K562 (cell line): ENCODE measurements around the gene GDF9. TPM values are rescaled to one million over a fixed set of nuclear protein-coding genes. Genes with fewer than 3 reads are reported as not detected.

ENCODE experiments used
- ATAC-seq: fragments of 200-7000 bp; cut with Tn5 transposase; 3 replicates; pipeline ENCODE4 v1.9.1; 2020; ENCODE audit warnings: moderate library complexity
- BruUV-seq: library from RNA; stranded (reverse); fragments of 400-500 nt; replicated peaks from 2 replicates; lab custom pipeline; 2021; lab: Mats Ljungman, UMichigan
- CTCF ChIA-PET: fragments of 300-600 bp; formaldehyde crosslinking; extraction: SDS; loops from one replicate; lab custom pipeline; 2021; ENCODE audit warnings: low intra/inter-chr PET ratio; lab: Yijun Ruan, JAX
- POLR2A ChIA-PET: fragments of 300-600, 350-650 bp; sonication (Branson Sonifier 250); formaldehyde crosslinking; extraction: SDS; loops from one replicate; lab custom pipeline; 2021; ENCODE audit warnings: antibody characterized with exemption, inconsistent platforms; lab: Yijun Ruan, JAX
- DNase-seq, 4 experiments: peaks; one replicate each; pipeline versions ENCODE4 v3.0.0 to v3.0.0-alpha.2; 2011 to 2018; ENCODE audit warnings: low spot score in 3 of 4, mixed read lengths in 3 of 4; ENCODE audit errors: extremely low read depth in 1 of 4
- FAIRE-seq: peaks from 2 replicates; lab custom pipeline; 2011; peaks lifted over from hg19 to GRCh38; lab: Jason Lieb, UNC
- H2AFZ ChIP-seq: 2 replicates; pipeline ENCODE4 v1.6.0; 2011; ENCODE audit warnings: low read depth, low read length, control low read depth, inconsistent platforms
- H3K27ac ChIP-seq: fragments of 200-600 bp; 3 replicates; pipeline ENCODE4 v1.8.0; 2011; ENCODE audit warnings: low read depth, mild to moderate bottlenecking, control low read depth, inconsistent platforms, low read length, moderate library complexity, mixed read lengths; ENCODE audit errors: extremely low read depth
- H3K27me3 ChIP-seq, 2 experiments: fragments of 300-600 bp in 1 of 2; 2 replicates in 1 of 2; 3 replicates in 1 of 2; pipeline versions ENCODE4 v1.6.0 to v1.8.0; 2011; ENCODE audit warnings: inconsistent platforms in 2 of 2, low read length in 2 of 2, mild to moderate bottlenecking in 1 of 2, mixed read lengths in 1 of 2, moderate library complexity in 1 of 2; ENCODE audit not compliant: control insufficient read depth in 2 of 2, insufficient read depth in 2 of 2
- H3K36me3 ChIP-seq: fragments of 300-600 bp; 3 replicates; pipeline ENCODE4 v1.8.0; 2011; ENCODE audit warnings: mild to moderate bottlenecking, low read length, inconsistent platforms; ENCODE audit not compliant: control insufficient read depth, insufficient read depth
- H3K4me1 ChIP-seq, 2 experiments: fragments of 200-600 bp in 1 of 2; replicated peaks in 1 of 2; 2 replicates in 1 of 2; 3 replicates in 1 of 2; pipeline versions ENCODE4 v1.5.1 to v1.8.0; 2011; ENCODE audit warnings: inconsistent platforms in 2 of 2, low read length in 2 of 2, mild to moderate bottlenecking in 1 of 2, mixed read lengths in 1 of 2, moderate library complexity in 1 of 2; ENCODE audit not compliant: control insufficient read depth in 2 of 2, insufficient read depth in 2 of 2
- H3K4me2 ChIP-seq: 2 replicates; pipeline ENCODE4 v1.6.1; 2011; ENCODE audit warnings: low read length, control low read depth, inconsistent platforms, mixed read lengths; ENCODE audit not compliant: insufficient read depth
- H3K4me3 ChIP-seq: fragments of 200-600 bp; sonication (generic), shearing (Covaris generic); 2 replicates; pipeline ENCODE4 v1.5.1; 2016; ENCODE audit warnings: control low read depth, inconsistent platforms
- H3K79me2 ChIP-seq: fragments of 200-600 bp; 3 replicates; pipeline ENCODE4 v1.8.0; 2011; ENCODE audit warnings: low read length, inconsistent platforms; ENCODE audit not compliant: control insufficient read depth, insufficient read depth
- H3K9ac ChIP-seq, 2 experiments: 2 replicates each; pipeline versions ENCODE4 v1.6.0 to v1.6.1; 2011; ENCODE audit warnings: low read depth in 2 of 2, low read length in 2 of 2, control low read depth in 1 of 2, inconsistent platforms in 1 of 2, mild to moderate bottlenecking in 1 of 2, mixed read lengths in 1 of 2; ENCODE audit not compliant: insufficient read depth in 1 of 2
- H3K9me1 ChIP-seq: one replicate; pipeline ENCODE4 v1.6.0; 2011; ENCODE audit warnings: inconsistent platforms, mild to moderate bottlenecking, low read length, moderate library complexity; ENCODE audit not compliant: control insufficient read depth, insufficient read depth
- H3K9me3 ChIP-seq: replicated peaks from 2 replicates; pipeline ENCODE4 v1.5.1; 2011; ENCODE audit warnings: low read depth, low read length, inconsistent platforms; ENCODE audit not compliant: control insufficient read depth, insufficient read depth
- H4K20me1 ChIP-seq: replicated peaks from 2 replicates; pipeline ENCODE4 v1.6.1; 2011; ENCODE audit warnings: low read length, inconsistent platforms, mixed read lengths; ENCODE audit not compliant: control insufficient read depth, insufficient read depth
- ARNT ChIP-seq, 2 experiments: fragments of 450-650 bp; IDR thresholded peaks; 2 replicates each; pipeline ENCODE4 v1.6.1; 2016; ENCODE audit warnings: mild to moderate bottlenecking in 1 of 2
- CBFA2T3 ChIP-seq: fragments of 450-650 bp; IDR thresholded peaks from 2 replicates; pipeline ENCODE4 v1.6.1; 2017
- ESRRB ChIP-seq: fragments of 250-450 bp; sonication (Bioruptor Pico); IDR thresholded peaks from 2 replicates; pipeline ENCODE4 v1.5.0; 2020; ENCODE audit warnings: mild to moderate bottlenecking, moderate library complexity, borderline replicate concordance
- IFI16 ChIP-seq: fragments of 250-450 bp; sonication (Bioruptor Pico); IDR thresholded peaks from 2 replicates; pipeline ENCODE4 v2.1.2; 2022; ENCODE audit warnings: mild to moderate bottlenecking, inconsistent platforms
- POLR2A ChIP-seq: fragments of 450-650 bp; conservative IDR thresholded peaks from 2 replicates; pipeline ENCODE4 v1.6.1; 2016
- POLR2AphosphoS2 ChIP-seq: IDR thresholded peaks from 2 replicates; pipeline ENCODE4 v1.6.1; 2012; ENCODE audit warnings: low read length, improper control_type of control experiment
- POLR2AphosphoS5 ChIP-seq: IDR thresholded peaks from 2 replicates; pipeline ENCODE4 v1.6.1; 2011; ENCODE audit warnings: mild to moderate bottlenecking, low read depth, low read length, moderate library complexity; ENCODE audit not compliant: control insufficient read depth, insufficient read depth
- PURB ChIP-seq: sonication (generic); formaldehyde crosslinking; IDR thresholded peaks from 2 replicates; pipeline ENCODE4 v1.9.0; 2021; ENCODE audit warnings: low read depth, mild to moderate bottlenecking, missing genetic modification reagents
- SIRT6 ChIP-seq: IDR thresholded peaks from one replicate; pipeline ENCODE4 v1.6.1; 2012; ENCODE audit warnings: low read depth, mild to moderate bottlenecking, control low read depth, inconsistent platforms, low read length, moderate library complexity
- SUPT5H ChIP-seq: fragments of 450-650 bp; IDR thresholded peaks from 2 replicates; pipeline ENCODE4 v1.6.1; 2016
- ZNF583 ChIP-seq: fragments of 250-450 bp; sonication (Bioruptor Pico); IDR thresholded peaks from 2 replicates; pipeline ENCODE4 v1.4.0; 2020
- WGBS: fragments of 100-300 bp; shearing (Covaris generic); methylation state at CpG from one replicate; pipeline ENCODE4 v1.1.6; 2016; ENCODE audit warnings: low coverage, mixed read lengths; ENCODE audit not compliant: insufficient coverage; ENCODE audit errors: missing lambda C conversion rate; 5-methylcytosine and 5-hydroxymethylcytosine counted together
- in situ Hi-C: fragments of 300-500 bp; cut with MboI; formaldehyde crosslinking; loops from 4 replicates; pipeline ENCODE4 v1.15.0; 2018; ENCODE audit warnings: inconsistent platforms, mixed read lengths
- intact Hi-C: fragments of 100-400 bp; cut with micrococcal nuclease; formaldehyde crosslinking; loops from 2 replicates; pipeline ENCODE4 v1.14.2; 2022
- polyA plus RNA-seq, 8 experiments: library from polyadenylated mRNA; depleted of rRNA in 4 of 8; stranded (reverse) in 5 of 8; unstranded in 3 of 8; fragments of >200 nt; fragmentation: Nextera tagmentation in 2 of 8; fragmentation: Illumina TruSeq in 1 of 8; extraction: Ambion mirVana in 2 of 8; extraction: Trizol in 1 of 8; gene quantifications; 2 replicates each; pipeline versions ENCODE4 v1.2.1 to v1.2.3, GENCODE V29; 2011 to 2014; ENCODE audit warnings: inconsistent platforms in 1 of 8, missing spikeins in 1 of 8
- total RNA-seq, 7 experiments: library from RNA; depleted of rRNA in 6 of 7; stranded (reverse); fragments of >200 nt in 6 of 7; fragmentation: Illumina TruSeq in 2 of 7; extraction: Trizol in 2 of 7; gene quantifications; 2 replicates each; pipeline versions ENCODE4 v1.2.1 to v1.2.3, GENCODE V29; 2011 to 2021; ENCODE audit warnings: low replicate concordance in 1 of 7
- TF ChIP-seq, protein P1 (sequence below): fragments of 450-650 bp; IDR thresholded peaks from 2 replicates; pipeline ENCODE4 v1.6.1; 2017; ENCODE audit warnings: mild to moderate bottlenecking, moderate library complexity
- TF ChIP-seq, protein P2 (sequence below): sonication (generic); formaldehyde crosslinking; IDR thresholded peaks from 2 replicates; pipeline ENCODE4 v1.8.0; 2022; ENCODE audit warnings: mild to moderate bottlenecking, missing genetic modification reagents

Gene GDF9
- total and polyA plus RNA-seq, 9 of the 15 experiments (the other 6 are each of a cell fraction or from before 2014, with no cell fraction given): 0.10 to 0.70 (median 0.20) TPM; not detected in 1

DNA sequence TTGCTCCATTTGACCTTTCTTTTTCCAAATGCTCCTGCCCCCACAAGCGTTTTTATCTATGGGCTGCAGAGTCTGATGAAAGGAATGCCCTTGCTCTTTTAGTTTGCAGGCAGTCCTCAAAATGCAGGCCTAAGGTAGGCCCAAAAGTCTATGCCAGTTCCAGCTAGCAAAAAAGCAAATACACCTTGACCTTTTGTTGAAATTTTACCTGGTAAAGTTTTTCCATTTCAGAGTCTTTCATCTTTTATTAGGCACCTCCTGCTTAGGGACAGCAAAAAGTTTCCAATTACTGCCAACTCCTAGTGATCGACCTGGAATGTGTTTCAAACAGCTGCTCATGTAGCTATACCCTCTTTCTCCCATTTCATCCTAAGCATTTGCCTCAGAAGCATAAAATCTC, 4.5 kb upstream of the GDF9 start:
- ChIA-PET CTCF (no interaction called here), POLR2A (interaction anchor here (0.6 to 2.0 kb wide), 8 partner anchors 9 to 642 kb away, joined by 3 to 7 read pairs (median 4); no protein-coding TSS in a partner anchor)

DNA sequence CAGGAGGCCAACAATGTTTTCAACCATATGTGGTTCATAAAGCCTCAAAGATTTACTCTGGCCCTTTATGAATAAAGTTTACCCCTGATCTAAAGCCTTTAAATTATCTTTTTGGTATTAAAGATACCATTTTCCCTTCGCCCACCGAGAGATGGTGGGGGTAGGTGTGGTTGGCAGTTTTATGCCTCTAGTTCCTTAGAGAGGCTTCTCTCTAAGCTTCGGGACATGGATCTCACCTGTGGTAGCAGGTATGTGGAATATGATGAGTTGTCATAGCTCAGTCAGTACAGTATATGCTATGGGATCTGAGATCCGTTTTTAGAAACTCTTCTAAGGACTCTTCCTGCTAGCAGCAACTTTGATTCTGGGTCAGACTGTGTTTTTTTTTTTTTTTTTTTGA, 2.5 kb upstream of the GDF9 start:
- peaks cover 4% of the 10 kb centered on the region; the same call in 1 of the 2 replicates for H4K20me1 ChIP-seq
- POLR2A ChIA-PET: interaction anchor here (0.7 to 3.9 kb wide), 4 partner anchors 8 to 39 kb away, joined by 3 to 22 read pairs (median 5); partner anchors contain the start of gene SHROOM1
- in situ Hi-C loops: no loop called here
- FAIRE-seq: no peak
- H3K4me1 ChIP-seq: peaks cover 12 to 33% of the 10 kb centered on the region in 2 experiments
- 94% methylated on average over 4 of the region's 4 CpGs for WGBS
- H3K27me3 ChIP-seq: no peaks in the 10 kb centered on the region
- no peak overlapping the region for H3K4me3 ChIP-seq
- no peak overlapping the region for H3K4me2 ChIP-seq
- peaks cover 56% of the 10 kb centered on the region for H3K36me3 ChIP-seq
- no peak for TF ChIP-seq IFI16 (CRISPR knock-in tag)
- TF ChIP-seq, protein P1, sequence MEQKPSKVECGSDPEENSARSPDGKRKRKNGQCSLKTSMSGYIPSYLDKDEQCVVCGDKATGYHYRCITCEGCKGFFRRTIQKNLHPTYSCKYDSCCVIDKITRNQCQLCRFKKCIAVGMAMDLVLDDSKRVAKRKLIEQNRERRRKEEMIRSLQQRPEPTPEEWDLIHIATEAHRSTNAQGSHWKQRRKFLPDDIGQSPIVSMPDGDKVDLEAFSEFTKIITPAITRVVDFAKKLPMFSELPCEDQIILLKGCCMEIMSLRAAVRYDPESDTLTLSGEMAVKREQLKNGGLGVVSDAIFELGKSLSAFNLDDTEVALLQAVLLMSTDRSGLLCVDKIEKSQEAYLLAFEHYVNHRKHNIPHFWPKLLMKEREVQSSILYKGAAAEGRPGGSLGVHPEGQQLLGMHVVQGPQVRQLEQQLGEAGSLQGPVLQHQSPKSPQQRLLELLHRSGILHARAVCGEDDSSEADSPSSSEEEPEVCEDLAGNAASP: no peak
- TF ChIP-seq ARNT (IDR thresholded peaks at IDR 0.05): no peak
- TF ChIP-seq, protein P2, sequence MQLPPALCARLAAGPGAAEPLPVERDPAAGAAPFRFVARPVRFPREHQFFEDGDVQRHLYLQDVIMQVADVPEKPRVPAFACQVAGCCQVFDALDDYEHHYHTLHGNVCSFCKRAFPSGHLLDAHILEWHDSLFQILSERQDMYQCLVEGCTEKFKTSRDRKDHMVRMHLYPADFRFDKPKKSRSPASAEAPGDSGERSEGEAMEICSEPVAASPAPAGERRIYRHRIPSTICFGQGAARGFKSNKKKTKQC (CRISPR knock-in tag): no peak
- TF ChIP-seq POLR2AphosphoS5: peak; percentile 10; the same call in 1 of the 2 replicates
- 0 out of 2 replicates have a peak, but pooled peaks have one; percentile 36 for TF ChIP-seq SUPT5H
- TF ChIP-seq POLR2A: peak; percentile 27
- no peak for TF ChIP-seq PURB (CRISPR knock-in tag)
- TF ChIP-seq ESRRB: no peak
- no peak for TF ChIP-seq ZNF583 (CRISPR knock-in tag)
- no peak for TF ChIP-seq CBFA2T3
- TF ChIP-seq, all 486 proteins: peak for 3
- DNase-seq: no peak
- ATAC-seq: no peak
- Histone ChIP-seq H3K79me2 (peaks cover 23% of the 10 kb centered on the region), H2AFZ (no peak overlapping the region), H3K9me3 (no peaks in the 10 kb centered on the region), H3K9ac (no peak overlapping the region), H3K27ac (no peak overlapping the region), H3K9me1 (no peaks in the 10 kb centered on the region)
- no TSS peak for BruUV-seq
- intact Hi-C loops: no loop called here
- CTCF ChIA-PET: no interaction called here

More for the DNA sequence above, 4.5 kb upstream of the GDF9 start:
- Histone ChIP-seq H3K4me2 (no peak overlapping the region), H3K4me3 (no peak overlapping the region), H3K9ac (no peak overlapping the region), H3K27ac (no peak overlapping the region), H3K9me3 (no peaks in the 10 kb centered on the region), H3K79me2 (peaks cover 23% of the 10 kb centered on the region), H3K36me3 (peaks cover 59% of the 10 kb centered on the region), H3K27me3 (no peaks in the 10 kb centered on the region), H3K4me1 (peaks cover 10 to 27% of the 10 kb centered on the region in 2 experiments), H3K9me1 (no peaks in the 10 kb centered on the region), H4K20me1 (peaks cover 4% of the 10 kb centered on the region; the same call in 1 of the 2 replicates), H2AFZ (no peak overlapping the region)
- in situ Hi-C loops (loop anchor here (5.0 kb wide), 1 partner anchor 344 kb away; no protein-coding TSS in a partner anchor), intact Hi-C loops (no loop called here)
- ATAC-seq (no peak), FAIRE-seq (no peak), DNase-seq (no peak)
- 51% methylated on average over 2 of the region's 2 CpGs for WGBS
- no TSS peak for BruUV-seq
- TF ChIP-seq CBFA2T3 (no peak), SUPT5H (0 out of 2 replicates have a peak, but pooled peaks have one; percentile 0), POLR2AphosphoS2 (peak; percentile 27; the same call in 1 of the 2 replicates), SIRT6 (no peak)
